NCI-H2171 treated with DMSO at 0.1 percent for 48 hours (cell line): Measurements from ENCODE around the gene BAIAP2L1.
A peak's percentile ranks its signal among the peaks of the same experiment; 100 is the strongest.

Experiments
- DNase-seq: peaks from one replicate; lab custom pipeline; 2025; lab: John Stamatoyannopoulos, UW

The BAIAP2L1 gene

GRCh38 chr7:98278936-98279335, 122.0 kb downstream of the BAIAP2L1 start:
- peak; percentile 20 for DNase-seq

- peak; percentile 20 for DNase-seq
Measured at GRCh38 chr7:98278408-98278807, 122.5 kb downstream of the BAIAP2L1 start.

- DNase-seq = no peak
Measured at GRCh38 chr7:98276241-98276761, 124.6 kb downstream of the BAIAP2L1 start.

- no peak for DNase-seq
Measured at GRCh38 chr7:98267303-98267702, 133.6 kb downstream of the BAIAP2L1 start.

- DNase-seq = peak; percentile 26
Measured at GRCh38 chr7:98266840-98267239, 134.1 kb downstream of the BAIAP2L1 start.

GRCh38 chr7:98265841-98266271, 135.0 kb downstream of the BAIAP2L1 start:
- DNase-seq = no peak

GRCh38 chr7:98257701-98258100, 143.2 kb downstream of the BAIAP2L1 start:
- no peak for DNase-seq

GRCh38 chr7:98256431-98256830, 144.5 kb downstream of the BAIAP2L1 start:
- DNase-seq = peak; percentile 95

GRCh38 chr7:98254951-98255610, 145.8 kb downstream of the BAIAP2L1 start:
- no peak for DNase-seq

GRCh38 chr7:98254516-98254915, 146.4 kb downstream of the BAIAP2L1 start:
- DNase-seq = no peak

GRCh38 chr7:98252425-98253054, 148.3 kb downstream of the BAIAP2L1 start:
- no peak for DNase-seq

- peak; percentile 98 for DNase-seq
Measured at GRCh38 chr7:98251601-98252424, 149.1 kb downstream of the BAIAP2L1 start, which contains the start of gene TECPR1. Gene TECPR1, minus strand, starts transcription at chr7:98252232. Its CDS starts 6,086 bp downstream, at chr7:98246146.

- DNase-seq = no peak
Measured at GRCh38 chr7:98251231-98251600, 149.7 kb downstream of the BAIAP2L1 start.

- DNase-seq = peak; percentile 63
Measured at GRCh38 chr7:98250789-98251188, 150.1 kb downstream of the BAIAP2L1 start.

GRCh38 chr7:98249106-98249505, 151.8 kb downstream of the BAIAP2L1 start:
- DNase-seq = no peak

- DNase-seq = no peak
Measured at GRCh38 chr7:98248156-98248555, 152.7 kb downstream of the BAIAP2L1 start.

- no peak for DNase-seq
Measured at GRCh38 chr7:98244871-98245270, 156.0 kb downstream of the BAIAP2L1 start.

GRCh38 chr7:98242934-98243333, 158.0 kb downstream of the BAIAP2L1 start:
- no peak for DNase-seq

- no peak for DNase-seq
Measured at GRCh38 chr7:98242342-98242741, 158.5 kb downstream of the BAIAP2L1 start.

- DNase-seq = no peak
Measured at GRCh38 chr7:98241674-98242241, 159.1 kb downstream of the BAIAP2L1 start.
